HepG2 (cell line): ENCODE data around the gene ZNF385B. TPM values are rescaled to one million over a fixed set of nuclear protein-coding genes. Genes with fewer than 3 reads are reported as not detected.

Experiments used
- ATF1 ChIP-seq: IDR thresholded peaks from 2 replicates; pipeline ENCODE4 v1.6.1; 2016; ENCODE audit warnings: mild to moderate bottlenecking, control low read depth
- BCL6 ChIP-seq: IDR thresholded peaks from 2 replicates; pipeline ENCODE4 v1.6.1; 2016; ENCODE audit warnings: missing genetic modification reagents, missing compliant biosample characterization
- FOXA3 ChIP-seq: IDR thresholded peaks from 2 replicates; pipeline ENCODE4 v1.6.1; 2016; ENCODE audit warnings: missing genetic modification reagents, missing compliant biosample characterization
- FOXO1 ChIP-seq: sonication (generic); formaldehyde crosslinking; IDR thresholded peaks from 2 replicates; pipeline ENCODE4 v1.4.0; 2020; ENCODE audit warnings: missing genetic modification reagents
- JUND ChIP-seq: sonication (generic); formaldehyde crosslinking; IDR thresholded peaks from 2 replicates; pipeline ENCODE4 v1.8.0; 2022; ENCODE audit warnings: mild to moderate bottlenecking, missing genetic modification reagents
- KAT7 ChIP-seq: IDR thresholded peaks from 2 replicates; pipeline ENCODE4 v1.6.1; 2018; ENCODE audit warnings: borderline replicate concordance, missing compliant biosample characterization
- KAT8 ChIP-seq: IDR thresholded peaks from 2 replicates; pipeline ENCODE4 v1.6.1; 2016; ENCODE audit warnings: missing genetic modification reagents, missing compliant biosample characterization
- NCOA2 ChIP-seq: sonication (generic); formaldehyde crosslinking; IDR thresholded peaks from 2 replicates; pipeline ENCODE4 v1.8.0; 2022; ENCODE audit warnings: inconsistent platforms
- NKX3-1 ChIP-seq: sonication (generic); formaldehyde crosslinking; IDR thresholded peaks from 2 replicates; pipeline ENCODE4 v1.5.0; 2020; ENCODE audit warnings: missing genetic modification reagents
- RARA ChIP-seq: IDR thresholded peaks from 2 replicates; pipeline ENCODE4 v1.6.1; 2016; ENCODE audit warnings: missing genetic modification reagents, missing compliant biosample characterization
- SMARCE1 ChIP-seq: fragments of 450-650 bp; IDR thresholded peaks from 2 replicates; pipeline ENCODE4 v1.6.1; 2017; ENCODE audit warnings: borderline replicate concordance
- SOX13 ChIP-seq, 3 experiments: fragments of 450-650 bp in 1 of 3; sonication (generic) in 1 of 3; formaldehyde crosslinking in 1 of 3; IDR thresholded peaks in 2 of 3; conservative IDR thresholded peaks in 1 of 3; 2 replicates each; pipeline versions ENCODE4 v1.5.0 to v1.6.1; 2016 to 2020; ENCODE audit warnings: antibody characterized with exemption in 1 of 3, mild to moderate bottlenecking in 1 of 3, missing compliant biosample characterization in 1 of 3, missing genetic modification reagents in 1 of 3, moderate library complexity in 1 of 3
- ZNF274 ChIP-seq: sonication (generic); formaldehyde crosslinking; IDR thresholded peaks from 2 replicates; pipeline ENCODE4 v1.5.1; 2020; ENCODE audit warnings: mild to moderate bottlenecking, missing genetic modification reagents
- ZNF83 ChIP-seq: sonication (generic); formaldehyde crosslinking; IDR thresholded peaks from 2 replicates; pipeline ENCODE4 v1.4.0; 2020; ENCODE audit warnings: missing genetic modification reagents, mild to moderate bottlenecking, borderline replicate concordance
- ZNF883 ChIP-seq: sonication (generic); formaldehyde crosslinking; IDR thresholded peaks from 2 replicates; pipeline ENCODE4 v1.5.1; 2020; ENCODE audit warnings: mild to moderate bottlenecking, missing genetic modification reagents; ENCODE audit errors: not compliant biosample characterization
- polyA plus RNA-seq, 8 experiments: library from polyadenylated mRNA; depleted of rRNA in 3 of 8; stranded (reverse) in 7 of 8; unstranded in 1 of 8; fragments of >200 nt; fragmentation: Illumina TruSeq in 4 of 8; extraction: Trizol in 4 of 8; gene quantifications; 2 replicates each; pipeline versions ENCODE4 v1.2.1 to v1.2.3, GENCODE V29; 2011 to 2016; ENCODE audit warnings: low read depth in 4 of 8, missing spikeins in 1 of 8, mixed read lengths in 1 of 8; ENCODE audit not compliant: insufficient read depth in 1 of 8
- total RNA-seq, 5 experiments: library from RNA; depleted of rRNA; stranded (reverse); fragments of >200 nt; fragmentation: Illumina TruSeq; extraction: Trizol; gene quantifications; 2 replicates each; pipeline ENCODE4 v1.2.3, GENCODE V29; 2016; ENCODE audit warnings: low read depth in 1 of 5
- TF ChIP-seq, protein P1 (sequence below): sonication (generic); formaldehyde crosslinking; IDR thresholded peaks from 2 replicates; pipeline ENCODE4 v1.4.0; 2020; ENCODE audit warnings: mild to moderate bottlenecking, missing genetic modification reagents, borderline replicate concordance
- TF ChIP-seq, protein P2 (sequence below), 2 experiments: fragments of 450-650 bp in 1 of 2; sonication (generic) in 1 of 2; formaldehyde crosslinking; IDR thresholded peaks; 2 replicates each; pipeline versions ENCODE4 v1.5.0 to v1.8.0; 2020 to 2022; ENCODE audit warnings: mild to moderate bottlenecking in 1 of 2, missing genetic modification reagents in 1 of 2
- TF ChIP-seq, protein P3 (sequence below): sonication (generic); formaldehyde crosslinking; IDR thresholded peaks from 2 replicates; pipeline ENCODE4 v1.5.1; 2020; ENCODE audit warnings: missing genetic modification reagents, mild to moderate bottlenecking, borderline replicate concordance
- TF ChIP-seq, protein P4 (sequence below): sonication (generic); formaldehyde crosslinking; IDR thresholded peaks from 2 replicates; pipeline ENCODE4 v1.8.1; 2023; ENCODE audit warnings: mild to moderate bottlenecking, missing genetic modification reagents, borderline replicate concordance
- TF ChIP-seq, protein P5 (sequence below): sonication (generic); formaldehyde crosslinking; IDR thresholded peaks from 2 replicates; pipeline ENCODE4 v1.5.0; 2020; ENCODE audit warnings: missing genetic modification reagents
- TF ChIP-seq, protein P6 (sequence below): sonication (generic); formaldehyde crosslinking; IDR thresholded peaks from 2 replicates; pipeline ENCODE4 v1.4.0; 2020; ENCODE audit warnings: low read depth, missing genetic modification reagents

ZNF385B gene
- total and polyA plus RNA-seq, 2 of the 13 experiments (the other 11 are each of a cell fraction or from before 2014, with no cell fraction given): 3.3 to 6.7 TPM

DNA sequence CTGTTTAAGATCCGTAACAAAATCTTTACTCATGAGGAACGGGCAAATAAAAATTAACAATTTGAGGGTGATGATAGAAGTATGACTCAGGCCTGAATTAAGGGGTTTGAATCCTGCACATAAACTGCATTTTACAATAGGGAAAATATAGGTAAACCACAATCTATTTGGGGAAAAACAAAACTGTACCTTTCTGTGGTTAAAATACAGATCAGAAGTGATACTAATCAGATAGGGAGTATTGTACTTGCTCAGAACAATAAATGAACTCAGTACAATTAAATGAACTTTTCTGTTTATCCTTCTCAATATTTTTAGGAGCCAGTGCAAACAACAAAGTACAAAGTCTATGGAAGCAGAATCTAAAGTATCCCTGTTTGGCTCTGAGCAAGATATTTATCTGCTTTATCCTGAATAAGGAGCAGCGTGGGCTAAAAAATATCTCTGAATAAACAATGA, 287.3 kb downstream of the ZNF385B start (continued):
- TF ChIP-seq, protein P1, sequence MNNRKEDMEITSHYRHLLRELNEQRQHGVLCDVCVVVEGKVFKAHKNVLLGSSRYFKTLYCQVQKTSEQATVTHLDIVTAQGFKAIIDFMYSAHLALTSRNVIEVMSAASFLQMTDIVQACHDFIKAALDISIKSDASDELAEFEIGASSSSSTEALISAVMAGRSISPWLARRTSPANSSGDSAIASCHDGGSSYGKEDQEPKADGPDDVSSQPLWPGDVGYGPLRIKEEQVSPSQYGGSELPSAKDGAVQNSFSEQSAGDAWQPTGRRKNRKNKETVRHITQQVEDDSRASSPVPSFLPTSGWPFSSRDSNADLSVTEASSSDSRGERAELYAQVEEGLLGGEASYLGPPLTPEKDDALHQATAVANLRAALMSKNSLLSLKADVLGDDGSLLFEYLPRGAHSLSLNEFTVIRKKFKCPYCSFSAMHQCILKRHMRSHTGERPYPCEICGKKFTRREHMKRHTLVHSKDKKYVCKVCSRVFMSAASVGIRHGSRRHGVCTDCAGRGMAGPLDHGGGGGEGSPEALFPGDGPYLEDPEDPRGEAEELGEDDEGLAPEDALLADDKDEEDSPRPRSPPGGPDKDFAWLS (CRISPR knock-in tag): no peak
- no peak for TF ChIP-seq NKX3-1 (CRISPR knock-in tag)
- TF ChIP-seq JUND (CRISPR knock-in tag): no peak
- TF ChIP-seq, protein P2, sequence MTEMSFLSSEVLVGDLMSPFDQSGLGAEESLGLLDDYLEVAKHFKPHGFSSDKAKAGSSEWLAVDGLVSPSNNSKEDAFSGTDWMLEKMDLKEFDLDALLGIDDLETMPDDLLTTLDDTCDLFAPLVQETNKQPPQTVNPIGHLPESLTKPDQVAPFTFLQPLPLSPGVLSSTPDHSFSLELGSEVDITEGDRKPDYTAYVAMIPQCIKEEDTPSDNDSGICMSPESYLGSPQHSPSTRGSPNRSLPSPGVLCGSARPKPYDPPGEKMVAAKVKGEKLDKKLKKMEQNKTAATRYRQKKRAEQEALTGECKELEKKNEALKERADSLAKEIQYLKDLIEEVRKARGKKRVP (CRISPR knock-in tag; IDR thresholded peaks at IDR 0.05): no peak
- peak; percentile 71; the same call in 1 of the 2 replicates for TF ChIP-seq SOX13 (IDR thresholded peaks at IDR 0.05)
- TF ChIP-seq SOX13 (CRISPR knock-in tag; conservative IDR thresholded peaks at IDR 0.05 in 1 of 2, IDR thresholded peaks at IDR 0.05 in 1 of 2): peak in 1 of 2 experiments; percentile 98; a peak in 2 of 4 replicates
- TF ChIP-seq RARA (CRISPR knock-in tag): peak; percentile 39; the same call in 1 of the 2 replicates
- peak; percentile 73 for TF ChIP-seq NCOA2 (CRISPR knock-in tag)
- TF ChIP-seq ZNF883 (CRISPR knock-in tag): no peak
- TF ChIP-seq SMARCE1: no peak
- no peak for TF ChIP-seq ZNF83 (CRISPR knock-in tag)
- TF ChIP-seq KAT7 (CRISPR knock-in tag): no peak
- TF ChIP-seq FOXO1 (CRISPR knock-in tag): peak; percentile 37; the same call in 1 of the 2 replicates
- TF ChIP-seq ZNF274 (CRISPR knock-in tag): no peak
- TF ChIP-seq KAT8 (CRISPR knock-in tag): peak; percentile 60; the same call in 1 of the 2 replicates
- TF ChIP-seq, protein P3, sequence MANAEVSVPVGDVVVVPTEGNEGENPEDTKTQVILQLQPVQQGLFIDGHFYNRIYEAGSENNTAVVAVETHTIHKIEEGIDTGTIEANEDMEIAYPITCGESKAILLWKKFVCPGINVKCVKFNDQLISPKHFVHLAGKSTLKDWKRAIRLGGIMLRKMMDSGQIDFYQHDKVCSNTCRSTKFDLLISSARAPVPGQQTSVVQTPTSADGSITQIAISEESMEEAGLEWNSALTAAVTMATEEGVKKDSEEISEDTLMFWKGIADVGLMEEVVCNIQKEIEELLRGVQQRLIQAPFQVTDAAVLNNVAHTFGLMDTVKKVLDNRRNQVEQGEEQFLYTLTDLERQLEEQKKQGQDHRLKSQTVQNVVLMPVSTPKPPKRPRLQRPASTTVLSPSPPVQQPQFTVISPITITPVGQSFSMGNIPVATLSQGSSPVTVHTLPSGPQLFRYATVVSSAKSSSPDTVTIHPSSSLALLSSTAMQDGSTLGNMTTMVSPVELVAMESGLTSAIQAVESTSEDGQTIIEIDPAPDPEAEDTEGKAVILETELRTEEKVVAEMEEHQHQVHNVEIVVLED: peak; percentile 17; the same call in 1 of the 2 replicates
- 0 out of 2 replicates have a peak, but pooled peaks have one; percentile 6 for TF ChIP-seq ATF1
- TF ChIP-seq BCL6 (CRISPR knock-in tag): 0 out of 2 replicates have a peak, but pooled peaks have one; percentile 19
- TF ChIP-seq FOXA3 (CRISPR knock-in tag): peak; percentile 88
- TF ChIP-seq, protein P4, sequence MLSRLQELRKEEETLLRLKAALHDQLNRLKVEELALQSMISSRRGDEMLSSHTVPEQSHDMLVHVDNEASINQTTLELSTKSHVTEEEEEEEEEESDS (CRISPR knock-in tag): no peak
- TF ChIP-seq, protein P5, sequence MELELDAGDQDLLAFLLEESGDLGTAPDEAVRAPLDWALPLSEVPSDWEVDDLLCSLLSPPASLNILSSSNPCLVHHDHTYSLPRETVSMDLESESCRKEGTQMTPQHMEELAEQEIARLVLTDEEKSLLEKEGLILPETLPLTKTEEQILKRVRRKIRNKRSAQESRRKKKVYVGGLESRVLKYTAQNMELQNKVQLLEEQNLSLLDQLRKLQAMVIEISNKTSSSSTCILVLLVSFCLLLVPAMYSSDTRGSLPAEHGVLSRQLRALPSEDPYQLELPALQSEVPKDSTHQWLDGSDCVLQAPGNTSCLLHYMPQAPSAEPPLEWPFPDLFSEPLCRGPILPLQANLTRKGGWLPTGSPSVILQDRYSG (CRISPR knock-in tag): no peak
- TF ChIP-seq, protein P6, sequence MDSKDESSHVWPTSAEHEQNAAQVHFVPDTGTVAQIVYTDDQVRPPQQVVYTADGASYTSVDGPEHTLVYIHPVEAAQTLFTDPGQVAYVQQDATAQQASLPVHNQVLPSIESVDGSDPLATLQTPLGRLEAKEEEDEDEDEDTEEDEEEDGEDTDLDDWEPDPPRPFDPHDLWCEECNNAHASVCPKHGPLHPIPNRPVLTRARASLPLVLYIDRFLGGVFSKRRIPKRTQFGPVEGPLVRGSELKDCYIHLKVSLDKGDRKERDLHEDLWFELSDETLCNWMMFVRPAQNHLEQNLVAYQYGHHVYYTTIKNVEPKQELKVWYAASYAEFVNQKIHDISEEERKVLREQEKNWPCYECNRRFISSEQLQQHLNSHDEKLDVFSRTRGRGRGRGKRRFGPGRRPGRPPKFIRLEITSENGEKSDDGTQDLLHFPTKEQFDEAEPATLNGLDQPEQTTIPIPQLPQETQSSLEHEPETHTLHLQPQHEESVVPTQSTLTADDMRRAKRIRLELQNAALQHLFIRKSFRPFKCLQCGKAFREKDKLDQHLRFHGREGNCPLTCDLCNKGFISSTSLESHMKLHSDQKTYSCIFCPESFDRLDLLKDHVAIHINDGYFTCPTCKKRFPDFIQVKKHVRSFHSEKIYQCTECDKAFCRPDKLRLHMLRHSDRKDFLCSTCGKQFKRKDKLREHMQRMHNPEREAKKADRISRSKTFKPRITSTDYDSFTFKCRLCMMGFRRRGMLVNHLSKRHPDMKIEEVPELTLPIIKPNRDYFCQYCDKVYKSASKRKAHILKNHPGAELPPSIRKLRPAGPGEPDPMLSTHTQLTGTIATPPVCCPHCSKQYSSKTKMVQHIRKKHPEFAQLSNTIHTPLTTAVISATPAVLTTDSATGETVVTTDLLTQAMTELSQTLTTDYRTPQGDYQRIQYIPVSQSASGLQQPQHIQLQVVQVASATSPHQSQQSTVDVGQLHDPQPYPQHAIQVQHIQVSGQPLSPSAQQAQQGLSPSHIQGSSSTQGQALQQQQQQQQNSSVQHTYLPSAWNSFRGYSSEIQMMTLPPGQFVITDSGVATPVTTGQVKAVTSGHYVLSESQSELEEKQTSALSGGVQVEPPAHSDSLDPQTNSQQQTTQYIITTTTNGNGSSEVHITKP (CRISPR knock-in tag): no peak
